NT2/D1 (cell line): ENCODE measurements around the gene MCRIP2.

ENCODE experiments used
- YY1 ChIP-seq: IDR thresholded peaks from 2 replicates; pipeline ENCODE4 v1.6.1; 2011; ENCODE audit not compliant: insufficient read length, insufficient read depth
- ZNF274 ChIP-seq: IDR thresholded peaks from 2 replicates; pipeline ENCODE4 v1.6.1; 2011; ENCODE audit warnings: mild to moderate bottlenecking, low read depth, low read length

GRCh38 chr16:632486-633335, 8.9 kb upstream of the MCRIP2 start:
- no peak for TF ChIP-seq YY1
- TF ChIP-seq ZNF274 = no peak
